Measurements from ENCODE around the gene ZBTB20.

The ZBTB20 gene

GRCh38 chr3:114420072-114420471, 727.0 kb downstream of the ZBTB20 start:
- no peak for DNase-seq (ENCODE audit: low spot score in 2 of 2)
- Mint-ChIP-seq H3K9me3 (no peaks in the 10 kb centered on the region), H3K4me1 (no peaks in the 10 kb centered on the region), H3K27me3 (no peaks in the 10 kb centered on the region), H3K36me3 (ENCODE audit: insufficient read depth) (no peaks in the 10 kb centered on the region), H3K4me3 (no peak overlapping the region), H3K27ac (ENCODE audit: low read depth) (no peak overlapping the region)
- ATAC-seq (replicated peaks; ENCODE audit: extremely low read depth, poor library complexity, severe bottlenecking), result no peak

GRCh38 chr3:114418724-114419543, 728.2 kb downstream of the ZBTB20 start:
- H3K4me1 Mint-ChIP-seq, result no peaks in the 10 kb centered on the region
- no peaks in the 10 kb centered on the region for H3K27me3 Mint-ChIP-seq
- ATAC-seq (replicated peaks; ENCODE audit: extremely low read depth, poor library complexity, severe bottlenecking) (peak; percentile 67), DNase-seq (ENCODE audit: low spot score in 2 of 2) (no peak)
- no peaks in the 10 kb centered on the region for H3K9me3 Mint-ChIP-seq
- no peaks in the 10 kb centered on the region for H3K36me3 Mint-ChIP-seq (ENCODE audit: insufficient read depth)
- no peak overlapping the region for H3K27ac Mint-ChIP-seq (ENCODE audit: low read depth)
- H3K4me3 Mint-ChIP-seq, result no peak overlapping the region

GRCh38 chr3:114418107-114418506, 729.0 kb downstream of the ZBTB20 start:
- ATAC-seq (replicated peaks; ENCODE audit: extremely low read depth, poor library complexity, severe bottlenecking) (no peak), DNase-seq (ENCODE audit: low spot score in 2 of 2) (no peak)
- no peak overlapping the region for H3K27ac Mint-ChIP-seq (ENCODE audit: low read depth)
- H3K4me1 Mint-ChIP-seq, result no peaks in the 10 kb centered on the region
- H3K9me3 Mint-ChIP-seq, result no peaks in the 10 kb centered on the region
- H3K36me3 Mint-ChIP-seq (ENCODE audit: insufficient read depth), result no peaks in the 10 kb centered on the region
- no peak overlapping the region for H3K4me3 Mint-ChIP-seq
- H3K27me3 Mint-ChIP-seq, result no peaks in the 10 kb centered on the region

GRCh38 chr3:114417675-114418074, 729.4 kb downstream of the ZBTB20 start:
- DNase-seq (ENCODE audit: low spot score in 2 of 2) (no peak), ATAC-seq (replicated peaks; ENCODE audit: extremely low read depth, poor library complexity, severe bottlenecking) (no peak)
- H3K36me3 Mint-ChIP-seq (ENCODE audit: insufficient read depth), result no peaks in the 10 kb centered on the region
- no peak overlapping the region for H3K4me3 Mint-ChIP-seq
- no peak overlapping the region for H3K27ac Mint-ChIP-seq (ENCODE audit: low read depth)
- H3K4me1 Mint-ChIP-seq, result peaks cover 3% of the 10 kb centered on the region
- H3K9me3 Mint-ChIP-seq, result no peaks in the 10 kb centered on the region
- no peaks in the 10 kb centered on the region for H3K27me3 Mint-ChIP-seq

- H3K27ac Mint-ChIP-seq (ENCODE audit: low read depth), result no peak overlapping the region
- no peaks in the 10 kb centered on the region for H3K9me3 Mint-ChIP-seq
- no peaks in the 10 kb centered on the region for H3K36me3 Mint-ChIP-seq (ENCODE audit: insufficient read depth)
- H3K4me3 Mint-ChIP-seq, result no peak overlapping the region
- no peak for ATAC-seq (replicated peaks; ENCODE audit: extremely low read depth, poor library complexity, severe bottlenecking)
- no peaks in the 10 kb centered on the region for H3K27me3 Mint-ChIP-seq
- peaks cover 5% of the 10 kb centered on the region for H3K4me1 Mint-ChIP-seq
- DNase-seq (ENCODE audit: low spot score in 2 of 2), result no peak
These were observed 729.8 kb downstream of the ZBTB20 start for GRCh38 chr3:114417265-114417664.

- Mint-ChIP-seq H3K9me3 (no peaks in the 10 kb centered on the region), H3K4me1 (peaks cover 14% of the 10 kb centered on the region), H3K4me3 (no peak overlapping the region), H3K36me3 (ENCODE audit: insufficient read depth) (peaks cover 3% of the 10 kb centered on the region), H3K27ac (ENCODE audit: low read depth) (no peak overlapping the region), H3K27me3 (no peaks in the 10 kb centered on the region)
- no peak for ATAC-seq (replicated peaks; ENCODE audit: extremely low read depth, poor library complexity, severe bottlenecking)
- DNase-seq (ENCODE audit: low spot score in 2 of 2), result no peak
These were observed 735.0 kb downstream of the ZBTB20 start for GRCh38 chr3:114411811-114412803.

GRCh38 chr3:114411190-114411668, 735.9 kb downstream of the ZBTB20 start:
- Mint-ChIP-seq H3K27me3 (no peaks in the 10 kb centered on the region), H3K4me3 (no peak overlapping the region), H3K9me3 (no peaks in the 10 kb centered on the region), H3K27ac (ENCODE audit: low read depth) (no peak overlapping the region), H3K4me1 (peaks cover 14% of the 10 kb centered on the region), H3K36me3 (ENCODE audit: insufficient read depth) (peaks cover 3% of the 10 kb centered on the region)
- ATAC-seq (replicated peaks; ENCODE audit: extremely low read depth, poor library complexity, severe bottlenecking) (no peak), DNase-seq (ENCODE audit: low spot score in 2 of 2) (no peak)

GRCh38 chr3:114408736-114409670, 738.1 kb downstream of the ZBTB20 start:
- Mint-ChIP-seq H3K27me3 (no peaks in the 10 kb centered on the region), H3K36me3 (ENCODE audit: insufficient read depth) (peaks cover 3% of the 10 kb centered on the region), H3K4me3 (no peak overlapping the region), H3K27ac (ENCODE audit: low read depth) (no peak overlapping the region), H3K4me1 (peaks cover 14% of the 10 kb centered on the region), H3K9me3 (no peaks in the 10 kb centered on the region)
- ATAC-seq (replicated peaks; ENCODE audit: extremely low read depth, poor library complexity, severe bottlenecking) (no peak), DNase-seq (ENCODE audit: low spot score in 2 of 2) (no peak)

GRCh38 chr3:114406922-114407321, 740.2 kb downstream of the ZBTB20 start:
- Mint-ChIP-seq H3K4me1 (peaks cover 9% of the 10 kb centered on the region), H3K9me3 (no peaks in the 10 kb centered on the region), H3K36me3 (ENCODE audit: insufficient read depth) (peaks cover 3% of the 10 kb centered on the region), H3K4me3 (no peak overlapping the region), H3K27ac (ENCODE audit: low read depth) (no peak overlapping the region), H3K27me3 (no peaks in the 10 kb centered on the region)
- ATAC-seq (replicated peaks; ENCODE audit: extremely low read depth, poor library complexity, severe bottlenecking) (no peak), DNase-seq (ENCODE audit: low spot score in 2 of 2) (no peak)

- Mint-ChIP-seq H3K9me3 (no peaks in the 10 kb centered on the region), H3K27ac (ENCODE audit: low read depth) (no peak overlapping the region), H3K4me1 (peaks cover 9% of the 10 kb centered on the region), H3K36me3 (ENCODE audit: insufficient read depth) (peaks cover 3% of the 10 kb centered on the region), H3K4me3 (no peak overlapping the region), H3K27me3 (no peaks in the 10 kb centered on the region)
- no peak for ATAC-seq (replicated peaks; ENCODE audit: extremely low read depth, poor library complexity, severe bottlenecking)
- no peak for DNase-seq (ENCODE audit: low spot score in 2 of 2)
These were observed 740.8 kb downstream of the ZBTB20 start for GRCh38 chr3:114406286-114406685.

- Mint-ChIP-seq H3K27ac (ENCODE audit: low read depth) (no peak overlapping the region), H3K27me3 (no peaks in the 10 kb centered on the region), H3K4me3 (no peak overlapping the region), H3K36me3 (ENCODE audit: insufficient read depth) (peaks cover 2% of the 10 kb centered on the region), H3K9me3 (no peaks in the 10 kb centered on the region), H3K4me1 (peaks cover 3% of the 10 kb centered on the region)
- DNase-seq (ENCODE audit: low spot score in 2 of 2) (no peak), ATAC-seq (replicated peaks; ENCODE audit: extremely low read depth, poor library complexity, severe bottlenecking) (no peak)
These were observed 741.7 kb downstream of the ZBTB20 start for GRCh38 chr3:114405202-114405990.
